ENCODE data around the gene ALDH3B2. TPM values are rescaled to one million over a fixed set of nuclear protein-coding genes. Genes with fewer than 3 reads are reported as not detected.
"Not testable (repeated sequence)": the region's sequence is repeated elsewhere in the genome, so short reads cannot be mapped to it uniquely, and the experiment has no call there.

ALDH3B2 gene
- under 1 TPM in 1 of 5 donors, not detected in 4; 0.89 TPM for total RNA-seq
- polyA plus RNA-seq: 10 to 100 TPM in 1 of 3 donors, not detected in 2; 23.5 TPM
- long read RNA-seq, donor 1: 0 reads
- long read RNA-seq, donor 2: 0 reads
- long read RNA-seq, donor 3: 0 reads
- long read RNA-seq, donor 4: 0 reads
- long read RNA-seq, donor 5: 0 reads
- long read RNA-seq, donor 6: 0 reads
- long read RNA-seq, donor 7: 0 reads
- long read RNA-seq, donor 8: 0 reads
- long read RNA-seq, donor 9: 0 reads
- long read RNA-seq, donor 10: 0 reads

- 49 to 62% (median 49%) methylated on average over 8 of the region's 8 CpGs for WGBS, 5 donors
- intact Hi-C loops (cut with DNase I; ENCODE audit: low total_unique reads): no loop called here
- peak in 2 of 3 donors; percentile 75 to 84 for TF ChIP-seq POLR2AphosphoS5 (IDR thresholded peaks at IDR 0.05)
- TF ChIP-seq EP300 (IDR thresholded peaks at IDR 0.05): no peak
- TF ChIP-seq CTCF (IDR thresholded peaks at IDR 0.05): no peak
- H3K4me3 ChIP-seq: no peak within 1 kb of the TSS
- H3K36me3 ChIP-seq: no peaks in the 10 kb centered on the region
- peak within 1 kb of the TSS in 4 of 5 donors; percentile 36 to 64 (median 38) for H3K27ac ChIP-seq
- peak; percentile 88 to 93 for DNase-seq
- no peaks in the 10 kb centered on the region for H3K9me3 ChIP-seq
- peaks cover 4 to 18% (median 10%) of the 10 kb centered on the region in 4 donors for H3K4me1 ChIP-seq
- H3K27me3 ChIP-seq: peaks cover 0 to 31% (median 0%) of the 10 kb centered on the region in 3 donors
Observed at GRCh38 chr11:67674442-67674871, at the start of gene ALDH3B2. Gene ALDH3B2 (minus strand): TSS chr11:67674623. CDS start chr11:67666935, 7,688 bp downstream.

DNA sequence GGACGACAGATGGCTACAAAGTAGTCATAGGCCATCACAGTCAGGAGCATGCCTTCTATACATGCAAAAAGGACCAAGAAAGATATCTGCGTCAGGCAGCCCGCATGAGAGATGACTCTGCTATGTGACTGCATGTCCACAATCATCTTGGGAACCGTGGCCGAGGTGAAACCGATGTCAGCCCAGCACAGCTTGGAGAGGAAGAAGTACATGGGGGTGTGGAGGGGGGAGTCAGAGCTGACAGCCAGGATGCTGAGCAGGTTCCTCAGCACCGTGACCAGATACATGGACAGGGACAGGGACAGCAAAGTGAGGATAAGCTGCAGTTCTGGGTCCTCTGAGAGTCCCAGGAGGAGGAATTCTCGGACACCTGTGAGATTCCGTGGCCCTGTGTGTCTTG lies 48.6 kb upstream of the ALDH3B2 start:
- H3K36me3 ChIP-seq; H3K27ac ChIP-seq; H3K4me3 ChIP-seq; H3K27me3 ChIP-seq; H3K4me1 ChIP-seq; H3K9me3 ChIP-seq; intact Hi-C loops (cut with DNase I; ENCODE audit: low total_unique reads); DNase-seq: not testable (repeated sequence)
- WGBS, 5 donors: 83 to 87% (median 86%) methylated on average over 8 to 9 of the region's 9 CpGs

DNA sequence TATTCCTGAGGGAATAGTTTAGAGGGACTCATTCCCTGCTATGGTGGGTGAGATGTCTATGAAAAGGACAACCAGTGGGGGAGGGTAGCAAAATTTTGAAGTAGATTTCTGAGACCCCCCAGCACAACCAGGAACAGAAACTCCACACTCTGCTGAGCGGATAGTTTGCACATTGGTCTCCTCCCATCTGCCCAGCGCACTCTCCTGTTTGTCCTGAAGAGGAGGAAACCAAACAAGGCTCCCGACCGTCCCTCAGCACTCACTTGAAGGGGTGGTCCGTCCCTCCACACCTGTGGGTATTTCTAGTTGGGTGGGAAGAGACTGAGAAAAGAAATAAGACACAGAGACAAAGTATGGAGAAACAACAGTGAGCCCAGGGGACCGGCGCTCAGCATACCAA lies 41.8 kb upstream of the ALDH3B2 start:
- DNase-seq: not testable (repeated sequence)

DNA sequence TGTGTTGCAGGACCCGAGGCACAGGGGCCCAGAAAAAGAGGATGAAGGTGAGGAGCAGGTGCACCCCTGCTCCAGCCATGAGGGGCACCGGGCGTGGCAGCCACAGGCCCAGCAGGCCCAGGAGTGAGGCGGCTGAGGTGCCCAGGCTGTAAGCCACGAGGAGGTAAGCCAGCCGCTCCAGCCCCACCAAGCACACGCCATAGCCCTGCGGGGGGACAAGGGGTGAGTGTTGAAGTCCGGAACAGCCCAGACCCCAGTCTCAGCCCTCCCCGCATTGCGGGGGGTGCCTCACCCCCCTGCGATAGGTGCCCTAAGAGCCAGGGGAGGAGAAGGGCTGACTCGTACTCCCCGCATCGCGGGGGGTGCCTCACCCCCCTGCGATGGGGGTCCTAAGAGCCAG lies 41.4 kb upstream of the ALDH3B2 start:
- H3K4me3 ChIP-seq; DNase-seq; H3K9me3 ChIP-seq; H3K36me3 ChIP-seq; H3K27ac ChIP-seq; H3K4me1 ChIP-seq; intact Hi-C loops (cut with DNase I; ENCODE audit: low total_unique reads): not testable (repeated sequence)
- H3K27me3 ChIP-seq: peaks cover 0 to 22% (median 0%) of the 10 kb centered on the region in 3 donors
- 72 to 79% (median 75%) methylated on average over 15 to 17 of the region's 17 CpGs for WGBS, 5 donors

More for the DNA sequence above, 41.8 kb upstream of the ALDH3B2 start:
- intact Hi-C loops (cut with DNase I; ENCODE audit: low total_unique reads); H3K27ac ChIP-seq; H3K9me3 ChIP-seq; H3K4me3 ChIP-seq; H3K4me1 ChIP-seq; H3K36me3 ChIP-seq: not testable (repeated sequence)
- peaks cover 0 to 20% (median 0%) of the 10 kb centered on the region in 3 donors for H3K27me3 ChIP-seq
- 63 to 84% (median 76%) methylated on average over 7 of the region's 7 CpGs for WGBS, 5 donors

GRCh38 chr11:67713892-67714509 lies 39.6 kb upstream of the ALDH3B2 start:
- intact Hi-C loops (cut with DNase I; ENCODE audit: low total_unique reads); H3K4me3 ChIP-seq; H3K27ac ChIP-seq; H3K4me1 ChIP-seq; H3K36me3 ChIP-seq; H3K9me3 ChIP-seq: not testable (repeated sequence)
- WGBS, 5 donors: 5 to 19% (median 12%) methylated on average over 1 to 8 of the region's 14 CpGs; no CpG with 5 or more reads in 1 of the 5 donors
- DNase-seq: peak in 1 of 2 donors; percentile 70
- H3K27me3 ChIP-seq: peaks cover 0 to 28% (median 0%) of the 10 kb centered on the region in 3 donors
- TF ChIP-seq CTCF (IDR thresholded peaks at IDR 0.05): peak in 5 of 7 experiments; percentile 19 to 50 (median 31)

DNA sequence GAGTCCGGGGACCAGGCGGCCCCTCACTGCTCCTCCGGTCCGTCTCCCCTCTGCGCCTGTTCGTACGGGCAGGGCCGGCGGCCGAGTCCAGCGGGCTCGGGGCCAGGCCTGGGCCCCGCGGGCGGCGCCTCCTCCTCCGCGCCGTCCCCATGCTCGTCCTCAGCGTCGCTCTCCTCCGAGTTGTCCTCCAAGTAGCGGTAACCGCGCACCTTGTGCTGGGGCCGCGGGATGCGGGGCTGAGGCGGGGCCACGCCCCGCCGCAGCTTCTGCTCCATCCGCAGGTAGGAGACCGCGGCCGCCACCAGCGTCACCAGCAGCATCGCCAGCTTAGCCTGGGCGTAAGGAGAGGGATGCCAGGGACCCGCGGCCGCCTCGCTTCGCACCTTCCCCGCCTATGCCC lies 37.3 kb upstream of the ALDH3B2 start:
- H3K27ac ChIP-seq; H3K9me3 ChIP-seq; H3K4me1 ChIP-seq; intact Hi-C loops (cut with DNase I; ENCODE audit: low total_unique reads); DNase-seq; H3K36me3 ChIP-seq: not testable (repeated sequence)
- Histone ChIP-seq H3K4me3 (peak overlapping the region in 3 of 4 donors; percentile 15 to 36 (median 23)), H3K27me3 (peaks cover 0 to 28% (median 0%) of the 10 kb centered on the region in 3 donors)
- WGBS, 5 donors: 3 to 24% (median 7%) methylated on average over 9 to 42 of the region's 46 CpGs

- H3K36me3 ChIP-seq; DNase-seq; H3K9me3 ChIP-seq; intact Hi-C loops (cut with DNase I; ENCODE audit: low total_unique reads); H3K4me1 ChIP-seq; H3K27ac ChIP-seq: not testable (repeated sequence)
- Histone ChIP-seq H3K27me3 (peaks cover 0 to 28% (median 0%) of the 10 kb centered on the region in 3 donors), H3K4me3 (peak overlapping the region in 3 of 4 donors; percentile 15 to 36 (median 23))
- 0 to 13% (median 4%) methylated on average over 2 to 24 of the region's 31 CpGs for WGBS, 5 donors
Observed at GRCh38 chr11:67711212-67711611, 36.8 kb upstream of the ALDH3B2 start.

DNA sequence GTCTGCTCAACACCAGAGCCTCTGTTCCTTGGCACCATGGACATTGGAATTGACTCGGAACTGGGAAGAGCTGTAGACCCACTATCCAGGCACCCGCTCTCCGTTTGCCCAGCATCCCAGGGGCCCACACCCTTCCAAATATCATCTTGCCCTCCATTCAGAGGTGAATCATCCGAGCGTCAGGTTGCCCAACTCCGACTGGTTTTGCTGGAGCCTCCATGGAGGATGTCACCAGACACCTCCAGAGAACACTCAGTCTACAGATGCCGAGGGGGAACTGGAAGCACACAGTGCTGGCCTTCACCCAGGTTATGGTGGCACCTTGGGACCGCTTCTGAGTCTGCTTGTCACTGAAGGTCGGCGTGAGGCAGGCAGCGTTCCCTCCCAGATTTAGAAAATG lies 35.4 kb upstream of the ALDH3B2 start:
- H3K27me3 ChIP-seq: peaks cover 0 to 28% (median 0%) of the 10 kb centered on the region in 3 donors
- H3K36me3 ChIP-seq; H3K4me3 ChIP-seq; H3K27ac ChIP-seq; H3K9me3 ChIP-seq; H3K4me1 ChIP-seq; DNase-seq; intact Hi-C loops (cut with DNase I; ENCODE audit: low total_unique reads): not testable (repeated sequence)
- WGBS, 5 donors: 84 to 91% (median 87%) methylated on average over 8 to 11 of the region's 11 CpGs

All from stomach (tissue), 19 donors.